Ishikawa (cell line): ENCODE data around the gene GEMIN5.

Experiments used
- CEBPB ChIP-seq: IDR thresholded peaks from 2 replicates; pipeline ENCODE4 v1.6.1; 2012
- CREB1 ChIP-seq: IDR thresholded peaks from 2 replicates; pipeline ENCODE4 v1.6.1; 2012; ENCODE audit warnings: low read depth
- EGR1 ChIP-seq: IDR thresholded peaks from 2 replicates; pipeline ENCODE4 v1.6.1; 2012
- EP300 ChIP-seq: IDR thresholded peaks from 2 replicates; pipeline ENCODE4 v1.6.1; 2012; ENCODE audit warnings: borderline replicate concordance
- FOXM1 ChIP-seq: IDR thresholded peaks from 2 replicates; pipeline ENCODE4 v1.6.1; 2012; ENCODE audit warnings: low read depth, borderline replicate concordance
- NFIC ChIP-seq: IDR thresholded peaks from 2 replicates; pipeline ENCODE4 v1.6.1; 2012
- RAD21 ChIP-seq: IDR thresholded peaks from 2 replicates; pipeline ENCODE4 v1.6.1; 2012; ENCODE audit warnings: low read depth
- REST ChIP-seq: IDR thresholded peaks from 2 replicates; pipeline ENCODE4 v1.6.1; 2012; ENCODE audit warnings: low read depth, mild to moderate bottlenecking
- TAF1 ChIP-seq: IDR thresholded peaks from 2 replicates; pipeline ENCODE4 v1.6.1; 2012; ENCODE audit warnings: low read depth, mild to moderate bottlenecking
- TCF12 ChIP-seq: IDR thresholded peaks from 2 replicates; pipeline ENCODE4 v1.6.1; 2012; ENCODE audit warnings: low read depth
- TEAD4 ChIP-seq: IDR thresholded peaks from 2 replicates; pipeline ENCODE4 v1.6.1; 2012
- YY1 ChIP-seq: IDR thresholded peaks from 2 replicates; pipeline ENCODE4 v1.6.1; 2012; ENCODE audit warnings: low read depth
- ZBTB7A ChIP-seq: IDR thresholded peaks from 2 replicates; pipeline ENCODE4 v1.6.1; 2012; ENCODE audit warnings: low read depth
- TF ChIP-seq, protein P1 (sequence below): IDR thresholded peaks from 2 replicates; pipeline ENCODE4 v1.6.1; 2012
- TF ChIP-seq, protein P2 (sequence below): IDR thresholded peaks from 2 replicates; pipeline ENCODE4 v1.6.1; 2012

GEMIN5 gene

DNA sequence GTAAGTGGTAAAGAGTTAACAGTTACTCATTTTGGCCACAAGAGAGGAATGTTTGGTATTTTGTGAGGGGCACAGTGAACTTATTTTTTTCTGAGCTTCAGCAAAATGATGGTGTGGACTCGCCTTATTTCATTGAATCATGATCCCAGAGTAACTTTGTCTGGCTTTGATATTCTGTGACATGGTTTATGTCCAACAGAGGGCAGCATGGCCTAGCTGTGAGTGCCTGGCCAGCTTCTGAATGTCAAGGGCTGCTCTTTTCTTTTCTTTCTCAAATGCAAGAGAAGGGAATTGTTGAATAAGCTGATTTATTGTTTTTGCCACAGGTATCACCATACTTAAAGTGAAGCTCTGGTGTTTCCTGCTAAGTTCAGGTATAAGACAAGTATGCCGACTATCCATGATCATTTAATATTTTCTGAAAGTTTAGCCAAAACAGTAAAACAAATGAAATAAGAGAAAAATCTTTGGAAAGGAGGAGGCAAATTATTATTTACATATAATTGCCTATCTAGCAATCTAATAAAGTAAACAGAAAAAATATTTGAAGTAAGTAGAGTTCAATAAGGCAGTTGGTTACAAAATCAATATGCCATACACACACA is 34.6 kb upstream of the GEMIN5 start:
- TF ChIP-seq EP300 = no peak
- no peak for TF ChIP-seq EGR1
- no peak for TF ChIP-seq TAF1
- TF ChIP-seq TCF12 = no peak
- TF ChIP-seq RAD21 = peak; percentile 57
- no peak for TF ChIP-seq CEBPB
- no peak for TF ChIP-seq FOXM1
- TF ChIP-seq NFIC = no peak

DNA sequence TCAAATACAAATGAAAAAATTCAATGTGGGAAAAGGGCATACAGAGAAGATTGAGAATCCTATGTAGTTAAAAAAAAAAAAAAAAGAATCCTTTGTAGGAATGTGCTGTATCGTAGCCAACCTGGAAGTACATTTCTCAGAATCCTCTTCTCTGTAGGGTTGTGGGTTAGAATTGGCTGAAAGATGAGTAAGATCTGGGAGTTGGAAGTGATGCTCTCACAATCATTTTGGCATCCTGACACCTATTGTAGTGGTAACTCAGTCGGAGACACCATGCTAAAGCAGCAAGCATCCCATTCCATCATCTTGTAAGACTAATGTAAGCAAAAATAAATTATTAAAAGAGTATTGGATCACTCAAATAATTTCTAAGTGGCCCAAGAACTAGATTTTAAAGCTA is 33.5 kb upstream of the GEMIN5 start:
- TF ChIP-seq EGR1 = no peak
- no peak for TF ChIP-seq TAF1
- TF ChIP-seq TEAD4 = no peak
- TF ChIP-seq TCF12 = no peak
- TF ChIP-seq YY1 = no peak
- TF ChIP-seq, protein P1, sequence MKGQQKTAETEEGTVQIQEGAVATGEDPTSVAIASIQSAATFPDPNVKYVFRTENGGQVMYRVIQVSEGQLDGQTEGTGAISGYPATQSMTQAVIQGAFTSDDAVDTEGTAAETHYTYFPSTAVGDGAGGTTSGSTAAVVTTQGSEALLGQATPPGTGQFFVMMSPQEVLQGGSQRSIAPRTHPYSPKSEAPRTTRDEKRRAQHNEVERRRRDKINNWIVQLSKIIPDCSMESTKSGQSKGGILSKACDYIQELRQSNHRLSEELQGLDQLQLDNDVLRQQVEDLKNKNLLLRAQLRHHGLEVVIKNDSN = no peak
- TF ChIP-seq RAD21 = no peak
- TF ChIP-seq ZBTB7A = no peak
- no peak for TF ChIP-seq NFIC
- no peak for TF ChIP-seq EP300
- TF ChIP-seq CREB1 = no peak
- no peak for TF ChIP-seq REST
- TF ChIP-seq CEBPB = no peak
- no peak for TF ChIP-seq FOXM1
- TF ChIP-seq, protein P2, sequence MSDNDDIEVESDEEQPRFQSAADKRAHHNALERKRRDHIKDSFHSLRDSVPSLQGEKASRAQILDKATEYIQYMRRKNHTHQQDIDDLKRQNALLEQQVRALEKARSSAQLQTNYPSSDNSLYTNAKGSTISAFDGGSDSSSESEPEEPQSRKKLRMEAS = no peak

DNA sequence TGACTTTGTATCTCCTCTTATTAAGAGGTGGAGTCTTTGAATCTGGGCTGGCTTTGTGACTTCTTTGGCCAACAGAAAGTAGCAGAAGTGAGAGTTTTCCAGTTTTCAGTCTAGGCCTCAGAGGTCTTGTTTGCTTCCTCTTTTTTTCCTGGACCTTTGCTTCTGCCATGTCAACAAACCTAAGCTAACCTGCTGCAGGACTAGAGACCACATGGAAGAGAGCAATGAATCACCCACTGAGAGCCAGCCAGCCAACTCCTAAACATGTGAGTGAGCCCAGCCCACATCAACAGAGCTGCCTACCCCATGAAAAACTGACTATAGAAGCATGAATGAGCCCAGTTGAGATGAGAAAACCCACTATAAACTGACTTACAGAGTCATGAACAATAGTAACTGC is 32.7 kb upstream of the GEMIN5 start:
- TF ChIP-seq, protein P2 = no peak
- TF ChIP-seq TAF1 = no peak
- TF ChIP-seq TCF12 = no peak
- TF ChIP-seq REST = no peak
- TF ChIP-seq, protein P1 = no peak
- TF ChIP-seq CREB1 = no peak
- no peak for TF ChIP-seq TEAD4
- no peak for TF ChIP-seq YY1
- TF ChIP-seq FOXM1 = no peak
- no peak for TF ChIP-seq NFIC

GRCh38 chr5:154968953-154969352 is 30.9 kb upstream of the GEMIN5 start:
- TF ChIP-seq NFIC (no peak), CEBPB (no peak), RAD21 (no peak), TCF12 (no peak), TEAD4 (no peak), CREB1 (no peak), FOXM1 (no peak), YY1 (no peak), TAF1 (no peak), EGR1 (no peak), ZBTB7A (no peak)
- TF ChIP-seq, protein P2 = no peak

GRCh38 chr5:154967421-154968024 is 29.5 kb upstream of the GEMIN5 start:
- TF ChIP-seq TAF1 = no peak
- 0 out of 2 replicates have a peak, but pooled peaks have one; percentile 4 for TF ChIP-seq RAD21
- no peak for TF ChIP-seq ZBTB7A
- TF ChIP-seq TCF12 = no peak
- no peak for TF ChIP-seq EP300
- TF ChIP-seq YY1 = no peak
- no peak for TF ChIP-seq TEAD4
- TF ChIP-seq, protein P2 = no peak
